SKM-1 (cell line): ENCODE results near the gene RPL7L1.
A peak's percentile ranks its signal among the peaks of the same experiment; 100 is the strongest.

Experiments
- DNase-seq: peaks from one replicate; lab custom pipeline; 2025; ENCODE audit not compliant: unreplicated experiment; lab: John Stamatoyannopoulos, UW

Gene RPL7L1

GRCh38 chr6:42928986-42929820 lies 49.8 kb downstream of the RPL7L1 start, which contains the start of gene CNPY3:
CNPY3 (plus strand) TSS chr6:42929480; CDS start chr6:42929571, 91 bp downstream.
- peak; percentile 98 for DNase-seq

GRCh38 chr6:42929821-42930360 lies 50.5 kb downstream of the RPL7L1 start:
- peak; percentile 87 for DNase-seq

GRCh38 chr6:42932412-42932811 lies 53.0 kb downstream of the RPL7L1 start:
- DNase-seq = no peak

GRCh38 chr6:42933205-42933604 lies 53.8 kb downstream of the RPL7L1 start:
- peak; percentile 94 for DNase-seq

- peak; percentile 34 for DNase-seq
Measured at GRCh38 chr6:42935322-42935721, 55.9 kb downstream of the RPL7L1 start.

GRCh38 chr6:42936398-42936797 lies 57.0 kb downstream of the RPL7L1 start:
- DNase-seq = no peak

- no peak for DNase-seq
Measured at GRCh38 chr6:42937548-42938427, 58.4 kb downstream of the RPL7L1 start.

- DNase-seq = no peak
Measured at GRCh38 chr6:42938428-42938796, 59.0 kb downstream of the RPL7L1 start.

- DNase-seq = no peak
Measured at GRCh38 chr6:42938987-42939809, 59.8 kb downstream of the RPL7L1 start.
